Activated CD4-positive, alpha-beta T cell treated with anti-CD3 and anti-CD28 coated beads, Interleukin-2, amount 10 ng/mL, durations not matched to agents 7 days and 5 days (primary cell): Measurements from ENCODE around the gene NLRP1. TPM values are rescaled to one million over a fixed set of nuclear protein-coding genes. Genes with fewer than 3 reads are reported as not detected.

ENCODE experiments used
- CTCF ChIA-PET: fragments of 350-600 bp; sonication (Branson Sonifier 250); formaldehyde crosslinking; loops from one replicate; lab custom pipeline; 2021; ENCODE audit warnings: antibody characterized with exemption; lab: Charles Lee
- POLR2A ChIA-PET: fragments of 350-600 bp; sonication (Branson Sonifier 250); formaldehyde crosslinking; loops from one replicate; lab custom pipeline; 2021; ENCODE audit warnings: antibody characterized with exemption; lab: Charles Lee
- DNase-seq: peaks from one replicate; pipeline ENCODE4 v3.0.0-alpha.2; 2020
- H3K27ac Mint-ChIP-seq: one replicate; pipeline ENCODE4 v1.8.0; 2021; ENCODE audit warnings: mild to moderate bottlenecking, moderate library complexity, mixed read lengths
- H3K27me3 Mint-ChIP-seq: one replicate; pipeline ENCODE4 v1.8.0; 2021; ENCODE audit warnings: mixed read lengths
- H3K36me3 Mint-ChIP-seq: one replicate; pipeline ENCODE4 v1.8.0; 2021; ENCODE audit warnings: low read depth, mixed read lengths
- H3K4me1 Mint-ChIP-seq: one replicate; pipeline ENCODE4 v1.8.0; 2021; ENCODE audit warnings: mixed read lengths
- H3K4me3 Mint-ChIP-seq: one replicate; pipeline ENCODE4 v1.8.0; 2021; ENCODE audit warnings: mild to moderate bottlenecking, moderate library complexity, mixed read lengths
- H3K9me3 Mint-ChIP-seq: one replicate; pipeline ENCODE4 v1.8.0; 2021; ENCODE audit warnings: mixed read lengths
- total RNA-seq, 2 experiments: library from RNA; stranded (reverse); gene quantifications; one replicate each; pipeline ENCODE4 v1.2.3, GENCODE V29; 2021

The NLRP1 gene
- total RNA-seq, 2 experiments from 2014 or later, result 81.3 to 82.5 TPM

DNA sequence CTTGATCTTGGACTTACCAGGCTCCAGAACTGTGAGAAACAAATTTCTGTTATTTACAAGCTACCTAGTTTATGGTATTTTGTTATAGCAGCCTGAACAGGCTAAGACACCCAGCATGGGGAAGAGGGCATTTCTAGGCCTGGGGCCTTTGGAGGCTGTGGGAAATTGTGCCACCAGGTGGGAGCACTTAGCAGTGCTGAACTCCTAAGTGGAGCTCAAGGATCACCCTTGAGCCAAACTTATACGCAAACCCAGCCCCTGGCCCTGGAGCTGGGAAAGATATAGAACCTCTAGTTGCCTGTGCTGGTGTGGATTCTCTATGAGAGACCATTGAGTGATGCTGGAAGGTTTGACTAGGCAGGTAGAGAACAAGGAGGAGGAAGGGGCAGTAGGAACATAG, 61.8 kb downstream of the NLRP1 start:
- Mint-ChIP-seq H3K36me3 (peaks cover 55% of the 10 kb centered on the region), H3K27me3 (no peaks in the 10 kb centered on the region), H3K4me1 (peaks cover 10% of the 10 kb centered on the region), H3K4me3 (no peak overlapping the region), H3K9me3 (no peaks in the 10 kb centered on the region), H3K27ac (no peak overlapping the region)
- no peak for DNase-seq
- ChIA-PET CTCF (interaction anchor here (0.8 kb wide), 1 partner anchor 55 kb away, joined by 3 read pairs; no protein-coding TSS in a partner anchor), POLR2A (no interaction called here)

GRCh38 chr17:5516060-5516792, 68.1 kb downstream of the NLRP1 start:
- POLR2A ChIA-PET, result no interaction called here
- Mint-ChIP-seq H3K4me3 (no peak overlapping the region), H3K27ac (no peak overlapping the region), H3K9me3 (no peaks in the 10 kb centered on the region), H3K4me1 (peaks cover 32% of the 10 kb centered on the region), H3K27me3 (no peaks in the 10 kb centered on the region), H3K36me3 (peaks cover 72% of the 10 kb centered on the region)
- CTCF ChIA-PET, result interaction anchor here (1.4 kb wide), 1 partner anchor 11 kb away, joined by 3 read pairs; no protein-coding TSS in a partner anchor
- no peak for DNase-seq

DNA sequence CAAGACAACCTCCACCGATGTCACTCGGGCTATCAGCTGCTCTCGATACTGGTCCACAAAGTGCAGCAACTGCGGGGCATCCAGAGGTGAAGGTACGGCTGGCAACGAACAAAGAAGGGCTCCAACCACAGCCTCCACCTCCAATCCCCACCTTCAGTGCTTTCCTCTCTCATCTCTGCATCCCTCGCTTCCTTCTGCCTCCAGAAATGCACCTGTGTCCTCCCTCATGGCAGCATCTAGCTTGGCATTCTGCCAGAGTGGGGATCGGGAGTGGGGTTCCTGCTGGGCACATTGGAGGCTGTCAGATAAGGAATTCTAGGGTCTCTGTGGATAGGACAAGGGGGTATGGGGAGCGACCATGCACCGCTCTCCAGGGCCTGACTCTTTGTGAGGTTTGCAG, 69.3 kb downstream of the NLRP1 start:
- H3K4me1 Mint-ChIP-seq, result peaks cover 32% of the 10 kb centered on the region
- H3K27ac Mint-ChIP-seq, result no peak overlapping the region
- ChIA-PET POLR2A (no interaction called here), CTCF (interaction anchor here (0.6 kb wide), 1 partner anchor 201 kb away, joined by 4 read pairs; no protein-coding TSS in a partner anchor)
- no peaks in the 10 kb centered on the region for H3K9me3 Mint-ChIP-seq
- peaks cover 69% of the 10 kb centered on the region for H3K36me3 Mint-ChIP-seq
- H3K4me3 Mint-ChIP-seq, result no peak overlapping the region
- no peaks in the 10 kb centered on the region for H3K27me3 Mint-ChIP-seq
- DNase-seq, result no peak

GRCh38 chr17:5513628-5514027, 70.7 kb downstream of the NLRP1 start:
- Mint-ChIP-seq H3K27me3 (no peaks in the 10 kb centered on the region), H3K36me3 (peaks cover 77% of the 10 kb centered on the region), H3K4me1 (peaks cover 32% of the 10 kb centered on the region), H3K9me3 (no peaks in the 10 kb centered on the region), H3K27ac (peak overlapping the region; percentile 66), H3K4me3 (no peak overlapping the region)
- POLR2A ChIA-PET, result no interaction called here
- CTCF ChIA-PET, result no interaction called here
- DNase-seq, result peak; percentile 56

- ChIA-PET POLR2A (no interaction called here), CTCF (interaction anchor here (0.6 kb wide), 1 partner anchor 45 kb away, joined by 5 read pairs; no protein-coding TSS in a partner anchor)
- Mint-ChIP-seq H3K4me1 (peaks cover 32% of the 10 kb centered on the region), H3K27ac (no peak overlapping the region), H3K9me3 (no peaks in the 10 kb centered on the region), H3K36me3 (peaks cover 65% of the 10 kb centered on the region), H3K27me3 (no peaks in the 10 kb centered on the region), H3K4me3 (no peak overlapping the region)
- no peak for DNase-seq
Measured at GRCh38 chr17:5511401-5512225, 72.7 kb downstream of the NLRP1 start.

DNA sequence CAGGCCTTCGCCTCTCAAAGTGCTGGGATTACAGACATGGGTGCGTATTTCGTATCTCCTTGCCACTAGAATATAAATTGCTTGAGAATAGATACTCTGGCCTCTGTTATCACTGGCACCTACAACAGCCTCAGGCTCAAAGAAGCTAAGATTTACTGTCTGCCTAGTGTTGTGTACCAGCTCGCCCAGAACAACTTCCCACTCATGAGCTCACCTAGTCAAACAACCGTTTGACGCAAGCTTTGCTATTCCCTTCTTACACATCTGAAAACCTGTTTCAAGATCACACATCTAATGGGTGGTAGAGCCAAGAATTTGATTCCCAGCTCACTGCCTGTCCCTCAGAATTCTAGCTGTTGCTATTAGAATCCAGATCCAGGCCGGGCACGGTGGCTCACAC, 73.5 kb downstream of the NLRP1 start:
- Mint-ChIP-seq H3K36me3 (peaks cover 58% of the 10 kb centered on the region), H3K9me3 (no peaks in the 10 kb centered on the region), H3K4me3 (no peak overlapping the region), H3K4me1 (peaks cover 32% of the 10 kb centered on the region), H3K27me3 (no peaks in the 10 kb centered on the region), H3K27ac (no peak overlapping the region)
- POLR2A ChIA-PET, result no interaction called here
- no peak for DNase-seq
- CTCF ChIA-PET, result no interaction called here

- no peak overlapping the region for H3K27ac Mint-ChIP-seq
- H3K27me3 Mint-ChIP-seq, result no peaks in the 10 kb centered on the region
- peaks cover 28% of the 10 kb centered on the region for H3K4me1 Mint-ChIP-seq
- DNase-seq, result no peak
- ChIA-PET CTCF (interaction anchor here (0.8 kb wide), 1 partner anchor 56 kb away, joined by 3 read pairs; no protein-coding TSS in a partner anchor), POLR2A (no interaction called here)
- H3K4me3 Mint-ChIP-seq, result no peak overlapping the region
- H3K9me3 Mint-ChIP-seq, result no peaks in the 10 kb centered on the region
- H3K36me3 Mint-ChIP-seq, result peaks cover 46% of the 10 kb centered on the region
Measured at GRCh38 chr17:5509482-5509881, 74.8 kb downstream of the NLRP1 start.

DNA sequence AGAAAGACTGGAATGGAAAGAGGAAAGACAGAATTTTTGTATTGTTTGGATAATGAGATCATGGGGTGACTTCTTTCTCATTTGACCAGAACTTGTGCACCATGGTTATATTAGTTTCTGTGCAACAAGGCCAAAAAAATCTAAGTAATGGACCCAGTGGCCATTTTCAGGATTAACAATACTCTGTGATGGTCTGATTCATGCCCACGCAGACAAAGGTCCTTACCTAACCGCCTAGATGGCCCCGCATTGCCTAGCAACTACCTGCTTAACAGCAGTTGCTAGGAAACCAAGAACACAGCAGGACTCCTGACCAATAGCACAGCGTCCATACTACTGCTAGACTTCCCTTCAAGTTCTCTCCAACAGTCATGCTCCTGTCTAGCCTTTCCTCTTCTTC, 75.5 kb downstream of the NLRP1 start:
- Mint-ChIP-seq H3K4me1 (peaks cover 22% of the 10 kb centered on the region), H3K27me3 (no peaks in the 10 kb centered on the region), H3K27ac (no peak overlapping the region), H3K9me3 (no peaks in the 10 kb centered on the region), H3K36me3 (peaks cover 44% of the 10 kb centered on the region), H3K4me3 (no peak overlapping the region)
- DNase-seq, result no peak
- ChIA-PET POLR2A (no interaction called here), CTCF (no interaction called here)

DNA sequence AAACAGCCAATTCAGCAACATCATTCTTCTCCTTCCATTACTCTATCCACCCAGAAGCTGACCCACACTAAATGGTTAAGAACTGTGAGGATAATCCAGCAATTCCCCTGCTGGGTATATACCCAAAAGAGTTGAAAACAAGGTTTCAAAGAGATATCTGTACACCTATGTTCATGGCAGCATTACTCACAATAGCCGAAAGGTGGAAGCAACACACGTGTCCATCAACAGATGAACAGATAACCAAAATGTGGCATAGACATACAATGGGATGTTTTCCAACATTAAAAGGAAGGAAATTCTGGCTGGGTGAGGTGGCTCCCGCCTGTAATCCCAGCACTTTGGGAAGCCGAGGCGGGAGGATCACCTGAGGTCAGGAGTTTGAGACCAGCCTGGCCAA, 78.0 kb downstream of the NLRP1 start:
- Mint-ChIP-seq H3K4me3 (no peak overlapping the region), H3K27ac (no peak overlapping the region), H3K9me3 (no peaks in the 10 kb centered on the region), H3K36me3 (peaks cover 35% of the 10 kb centered on the region), H3K27me3 (no peaks in the 10 kb centered on the region), H3K4me1 (peaks cover 4% of the 10 kb centered on the region)
- ChIA-PET CTCF (no interaction called here), POLR2A (no interaction called here)
- no peak for DNase-seq

DNA sequence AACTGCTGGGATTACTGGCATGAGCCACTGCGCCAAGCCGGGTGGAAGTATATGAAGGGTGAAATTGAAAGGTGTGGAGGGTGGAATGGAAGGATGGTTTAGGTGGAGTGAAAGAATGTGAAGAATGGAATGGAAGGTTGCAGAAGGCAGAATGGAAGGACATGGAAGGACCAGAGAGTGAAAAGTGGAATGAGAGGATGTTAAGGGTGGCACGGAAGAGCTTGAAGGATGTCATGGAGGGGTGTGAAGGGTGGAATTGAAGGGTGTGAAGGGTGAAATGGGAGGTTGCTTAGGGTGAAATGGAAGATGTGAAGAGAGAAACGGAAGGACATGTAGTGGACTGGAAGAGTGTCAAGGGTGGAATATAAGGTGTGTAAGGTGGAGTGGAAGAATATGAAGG, 81.8 kb downstream of the NLRP1 start:
- POLR2A ChIA-PET, result no interaction called here
- CTCF ChIA-PET, result interaction anchor here (1.1 kb wide), 1 partner anchor 22 kb away, joined by 4 read pairs; no protein-coding TSS in a partner anchor

GRCh38 chr17:5501685-5502084, 82.6 kb downstream of the NLRP1 start:
- ChIA-PET CTCF (no interaction called here), POLR2A (interaction anchor here (1.4 kb wide), 1 partner anchor 15 kb away, joined by 3 read pairs; the partner anchor contains the start of genes DERL2 and MIS12)
- H3K27me3 Mint-ChIP-seq, result no peaks in the 10 kb centered on the region
- H3K36me3 Mint-ChIP-seq, result peaks cover 29% of the 10 kb centered on the region
- peaks cover 18% of the 10 kb centered on the region for H3K4me1 Mint-ChIP-seq
- no peak overlapping the region for H3K27ac Mint-ChIP-seq
- no peak for DNase-seq
- H3K9me3 Mint-ChIP-seq, result no peaks in the 10 kb centered on the region
- H3K4me3 Mint-ChIP-seq, result peak overlapping the region; percentile 56

More for the DNA sequence above, 81.8 kb downstream of the NLRP1 start:
- H3K4me1 Mint-ChIP-seq, result peaks cover 18% of the 10 kb centered on the region
- H3K27me3 Mint-ChIP-seq, result no peaks in the 10 kb centered on the region
- DNase-seq, result no peak
- no peaks in the 10 kb centered on the region for H3K9me3 Mint-ChIP-seq
- no peak overlapping the region for H3K27ac Mint-ChIP-seq
- H3K4me3 Mint-ChIP-seq, result no peak overlapping the region
- H3K36me3 Mint-ChIP-seq, result peaks cover 31% of the 10 kb centered on the region

- peak overlapping the region; percentile 82 for H3K4me3 Mint-ChIP-seq
- POLR2A ChIA-PET, result interaction anchor here (0.6 to 1.4 kb wide), 3 partner anchors 14 to 402 kb away, joined by 3 to 13 read pairs (median 3); partner anchors contain the start of genes DERL2, MIS12 and NLRP1
- peak; percentile 82 for DNase-seq
- CTCF ChIA-PET, result no interaction called here
- no peaks in the 10 kb centered on the region for H3K27me3 Mint-ChIP-seq
- H3K4me1 Mint-ChIP-seq, result peaks cover 18% of the 10 kb centered on the region
- peaks cover 29% of the 10 kb centered on the region for H3K36me3 Mint-ChIP-seq
- peak overlapping the region; percentile 46 for H3K27ac Mint-ChIP-seq
- H3K9me3 Mint-ChIP-seq, result no peaks in the 10 kb centered on the region
Measured at GRCh38 chr17:5500589-5501391, 83.5 kb downstream of the NLRP1 start.
